ENCODE results near the gene AMN1. TPM values are rescaled to one million over a fixed set of nuclear protein-coding genes. Genes with fewer than 3 reads are reported as not detected.
"Not testable (repeated sequence)": the region's sequence is repeated elsewhere in the genome, so short reads cannot be mapped to it uniquely, and the experiment has no call there.

Gene AMN1
- total and polyA plus RNA-seq, 2 donors, result 20.6 to 21.4 TPM

DNA sequence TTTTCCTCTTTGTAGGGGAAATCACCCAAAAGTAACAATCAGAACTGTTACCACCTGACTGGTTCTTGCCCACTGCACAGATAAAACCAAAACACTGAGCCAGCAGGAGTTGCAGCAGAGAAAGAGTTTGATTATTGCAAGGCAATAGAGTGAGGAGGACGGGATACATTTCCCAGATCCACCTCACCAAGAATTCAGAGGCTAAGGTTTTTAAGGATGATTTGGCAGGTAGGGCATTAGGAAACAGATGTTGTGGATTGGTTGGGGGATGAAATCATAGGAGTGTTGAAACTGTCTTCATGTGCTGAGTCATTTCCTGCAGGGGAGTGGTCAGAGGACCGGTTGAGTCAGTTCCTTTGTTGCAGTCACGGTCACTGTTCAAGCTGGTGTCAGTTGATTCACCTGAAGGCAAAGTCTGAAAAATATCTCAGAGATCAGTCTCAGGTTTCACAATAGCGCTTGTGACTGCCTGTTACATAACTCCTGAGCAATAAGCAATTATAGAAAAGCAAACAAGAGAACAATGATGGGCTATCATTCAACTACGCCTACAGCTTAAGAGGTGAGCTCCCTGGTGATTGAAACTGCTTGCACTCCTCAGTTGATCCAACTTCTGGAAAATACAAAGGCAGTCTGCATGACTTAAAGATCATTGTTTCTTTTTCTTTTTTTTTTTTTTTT lies 20.3 kb upstream of the AMN1 start:
- WGBS, result 59% methylated on average over 5 of the region's 5 CpGs
- Histone ChIP-seq H3K27ac (ENCODE audit: low read depth) (no peak overlapping the region), H3K36me3 (ENCODE audit: insufficient read depth) (no peaks in the 10 kb centered on the region), H3K4me3 (ENCODE audit: low read depth, low read length) (no peak overlapping the region), H3K4me1 (ENCODE audit: insufficient read depth) (no peaks in the 10 kb centered on the region)
- peak; percentile 76 for DNase-seq (ENCODE audit: extremely low spot score)

DNA sequence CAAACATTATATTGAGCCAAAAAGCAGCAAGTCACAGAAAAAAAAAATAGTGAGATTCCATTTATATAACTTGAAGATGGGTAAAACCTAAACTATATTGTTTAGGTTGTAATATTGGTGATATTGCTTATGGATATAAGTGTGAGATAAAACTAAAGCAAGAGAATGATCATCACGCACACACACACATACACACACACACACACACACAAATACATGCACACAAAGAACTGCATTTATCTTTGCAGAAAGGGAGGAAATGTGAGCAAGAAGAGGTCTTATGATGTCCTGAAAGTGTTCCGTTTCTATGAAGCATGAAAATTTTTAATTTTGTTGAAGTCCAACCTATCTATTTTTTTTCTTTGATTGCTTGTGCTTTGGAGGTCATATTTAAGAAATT lies 16.4 kb upstream of the AMN1 start:
- DNase-seq (ENCODE audit: extremely low spot score), result no peak
- WGBS, result 68% methylated on average over 2 of the region's 2 CpGs
- Histone ChIP-seq H3K4me1 (ENCODE audit: insufficient read depth) (no peaks in the 10 kb centered on the region), H3K27ac (ENCODE audit: low read depth) (no peak overlapping the region), H3K4me3 (ENCODE audit: low read depth, low read length) (no peak overlapping the region), H3K36me3 (ENCODE audit: insufficient read depth) (no peaks in the 10 kb centered on the region)

DNA sequence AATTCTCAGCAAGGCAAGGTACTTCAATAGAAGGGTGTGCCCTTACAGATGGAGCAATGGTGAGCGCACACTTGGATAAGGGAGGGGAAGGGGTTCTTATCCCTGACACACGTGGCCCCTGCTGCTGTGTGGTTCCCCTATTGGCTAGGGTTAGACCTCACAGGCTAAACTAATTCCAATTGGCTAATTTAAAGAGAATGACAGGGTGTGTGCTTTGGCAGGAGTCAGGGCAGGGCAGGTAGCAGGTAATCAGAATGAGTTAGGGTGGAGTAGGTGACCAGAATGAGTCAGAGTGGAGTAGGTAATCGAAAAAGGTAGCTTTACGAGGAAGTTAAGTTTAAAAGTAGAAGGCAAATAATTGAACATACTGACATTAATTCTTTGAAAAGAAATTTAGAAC lies 15.5 kb upstream of the AMN1 start:
- not testable (repeated sequence) for H3K4me3 ChIP-seq (ENCODE audit: low read depth, low read length); H3K36me3 ChIP-seq (ENCODE audit: insufficient read depth); H3K27ac ChIP-seq (ENCODE audit: low read depth); H3K4me1 ChIP-seq (ENCODE audit: insufficient read depth); DNase-seq (ENCODE audit: extremely low spot score)
- 85% methylated on average over 4 of the region's 4 CpGs for WGBS

DNA sequence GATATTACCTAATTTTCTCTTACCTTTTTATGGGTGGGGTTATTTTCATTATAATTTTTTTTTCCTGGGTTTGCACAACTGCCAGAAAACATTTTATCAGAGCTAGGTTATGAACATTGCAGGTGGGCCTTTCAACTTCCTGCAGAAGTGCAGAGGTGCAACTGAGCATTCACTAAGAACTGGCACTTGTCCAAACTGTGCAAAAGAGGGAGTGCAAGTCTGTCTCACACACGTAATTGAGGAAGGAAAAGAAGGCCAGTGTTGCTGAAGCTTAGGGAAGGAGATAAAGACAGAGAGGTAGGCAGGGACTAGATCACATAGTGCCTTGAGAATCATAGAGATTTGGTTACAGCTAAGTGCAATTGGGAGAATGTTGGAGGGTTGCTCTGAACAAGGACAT lies 14.1 kb upstream of the AMN1 start:
- Histone ChIP-seq H3K36me3 (ENCODE audit: insufficient read depth) (no peaks in the 10 kb centered on the region), H3K4me3 (ENCODE audit: low read depth, low read length) (no peak overlapping the region), H3K4me1 (ENCODE audit: insufficient read depth) (no peaks in the 10 kb centered on the region), H3K27ac (ENCODE audit: low read depth) (no peak overlapping the region)
- DNase-seq (ENCODE audit: extremely low spot score), result no peak
- 22% methylated on average over 1 of the region's 1 CpG for WGBS

DNA sequence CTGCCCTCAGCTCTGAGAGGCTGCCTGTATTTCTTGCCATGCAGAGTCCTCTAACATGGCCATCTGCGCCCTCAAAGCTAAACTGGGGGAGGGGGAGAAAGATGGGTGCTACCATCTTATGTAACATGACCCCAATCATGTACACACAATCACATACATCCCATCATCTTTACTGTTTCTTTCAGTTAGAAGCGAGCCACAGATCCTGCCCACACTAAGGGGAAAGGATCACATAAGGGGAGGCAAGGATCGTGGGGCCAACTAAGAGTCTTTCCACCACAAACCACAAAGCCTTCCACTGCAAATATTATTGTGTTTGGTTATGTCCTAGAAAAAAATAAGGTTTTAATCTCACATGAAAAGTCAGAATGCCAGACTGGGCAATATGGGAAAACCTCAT lies 11.8 kb upstream of the AMN1 start:
- 57% methylated on average over 3 of the region's 3 CpGs for WGBS
- no peak overlapping the region for H3K4me3 ChIP-seq (ENCODE audit: low read depth, low read length)
- H3K4me1 ChIP-seq (ENCODE audit: insufficient read depth), result no peaks in the 10 kb centered on the region
- no peak for DNase-seq (ENCODE audit: extremely low spot score)
- H3K36me3 ChIP-seq (ENCODE audit: insufficient read depth), result no peaks in the 10 kb centered on the region
- H3K27ac ChIP-seq (ENCODE audit: low read depth), result no peak overlapping the region

DNA sequence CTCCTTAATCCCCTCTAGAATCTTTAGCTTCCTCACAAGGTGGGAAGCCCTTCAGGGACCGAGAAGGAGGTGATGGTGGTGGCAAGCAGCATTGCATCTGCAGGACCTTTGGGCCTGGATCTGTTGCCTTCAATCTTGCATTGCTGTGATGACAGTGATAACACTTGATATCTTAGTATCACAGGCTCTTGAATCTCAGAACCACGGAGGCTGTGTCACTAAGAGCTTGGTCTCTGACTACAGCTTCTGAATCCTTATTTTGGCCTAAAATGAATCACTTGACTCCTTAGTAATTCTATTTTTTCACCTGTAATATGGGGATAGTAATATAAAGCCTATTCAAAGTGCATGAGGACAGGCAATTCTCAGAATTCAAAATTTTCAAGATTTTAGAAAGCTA lies 8.9 kb upstream of the AMN1 start:
- H3K4me1 ChIP-seq (ENCODE audit: insufficient read depth), result no peaks in the 10 kb centered on the region
- no peaks in the 10 kb centered on the region for H3K36me3 ChIP-seq (ENCODE audit: insufficient read depth)
- H3K4me3 ChIP-seq (ENCODE audit: low read depth, low read length), result no peak overlapping the region
- DNase-seq (ENCODE audit: extremely low spot score), result no peak
- 79% methylated on average over 2 of the region's 2 CpGs for WGBS
- H3K27ac ChIP-seq (ENCODE audit: low read depth), result no peak overlapping the region

DNA sequence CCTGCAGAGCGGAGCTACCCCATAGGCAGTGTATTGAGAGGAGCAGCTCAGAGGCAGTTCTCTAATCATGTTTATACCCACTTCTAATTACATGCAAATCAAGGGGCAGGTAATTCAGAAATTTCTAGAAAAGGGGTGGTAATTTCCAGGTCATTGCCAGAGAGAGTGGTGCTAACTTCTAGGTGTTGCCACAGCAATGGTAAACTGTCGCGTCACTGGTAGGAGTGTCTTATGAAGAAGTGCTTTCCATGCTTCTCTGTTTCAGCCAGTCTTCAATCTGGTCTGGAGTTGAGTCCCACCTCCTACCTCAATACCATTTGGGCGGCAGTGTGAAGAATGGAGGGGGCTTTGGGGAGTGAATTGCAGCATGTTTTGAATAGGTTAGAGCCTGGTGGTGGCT lies 8.5 kb upstream of the AMN1 start:
- no peaks in the 10 kb centered on the region for H3K4me1 ChIP-seq (ENCODE audit: insufficient read depth)
- no peak overlapping the region for H3K4me3 ChIP-seq (ENCODE audit: low read depth, low read length)
- DNase-seq (ENCODE audit: extremely low spot score), result no peak
- H3K36me3 ChIP-seq (ENCODE audit: insufficient read depth), result no peaks in the 10 kb centered on the region
- no peak overlapping the region for H3K27ac ChIP-seq (ENCODE audit: low read depth)
- WGBS, result 86% methylated on average over 4 of the region's 4 CpGs

DNA sequence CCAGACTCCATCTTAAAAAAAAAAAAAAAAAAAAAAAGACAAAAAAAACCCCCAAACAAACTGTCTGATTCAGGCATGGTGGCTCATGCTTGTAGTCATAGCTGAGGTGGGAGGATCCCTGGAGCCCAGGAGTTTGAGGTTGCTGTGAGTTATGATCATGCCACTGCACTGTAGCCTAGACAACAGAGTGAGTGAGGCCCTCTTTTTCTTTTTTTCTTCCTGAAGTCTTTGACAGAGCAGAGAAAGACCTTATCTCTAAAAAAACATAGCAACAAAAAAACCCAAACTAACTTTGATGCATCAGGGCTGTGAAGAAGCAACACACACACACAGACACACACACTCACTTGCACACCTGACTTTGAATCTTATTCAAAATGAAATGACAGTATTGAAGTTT lies 7.7 kb upstream of the AMN1 start:
- Histone ChIP-seq H3K4me3 (ENCODE audit: low read depth, low read length) (no peak overlapping the region), H3K27ac (ENCODE audit: low read depth) (no peak overlapping the region), H3K36me3 (ENCODE audit: insufficient read depth) (no peaks in the 10 kb centered on the region), H3K4me1 (ENCODE audit: insufficient read depth) (no peaks in the 10 kb centered on the region)
- DNase-seq (ENCODE audit: extremely low spot score), result no peak

DNA sequence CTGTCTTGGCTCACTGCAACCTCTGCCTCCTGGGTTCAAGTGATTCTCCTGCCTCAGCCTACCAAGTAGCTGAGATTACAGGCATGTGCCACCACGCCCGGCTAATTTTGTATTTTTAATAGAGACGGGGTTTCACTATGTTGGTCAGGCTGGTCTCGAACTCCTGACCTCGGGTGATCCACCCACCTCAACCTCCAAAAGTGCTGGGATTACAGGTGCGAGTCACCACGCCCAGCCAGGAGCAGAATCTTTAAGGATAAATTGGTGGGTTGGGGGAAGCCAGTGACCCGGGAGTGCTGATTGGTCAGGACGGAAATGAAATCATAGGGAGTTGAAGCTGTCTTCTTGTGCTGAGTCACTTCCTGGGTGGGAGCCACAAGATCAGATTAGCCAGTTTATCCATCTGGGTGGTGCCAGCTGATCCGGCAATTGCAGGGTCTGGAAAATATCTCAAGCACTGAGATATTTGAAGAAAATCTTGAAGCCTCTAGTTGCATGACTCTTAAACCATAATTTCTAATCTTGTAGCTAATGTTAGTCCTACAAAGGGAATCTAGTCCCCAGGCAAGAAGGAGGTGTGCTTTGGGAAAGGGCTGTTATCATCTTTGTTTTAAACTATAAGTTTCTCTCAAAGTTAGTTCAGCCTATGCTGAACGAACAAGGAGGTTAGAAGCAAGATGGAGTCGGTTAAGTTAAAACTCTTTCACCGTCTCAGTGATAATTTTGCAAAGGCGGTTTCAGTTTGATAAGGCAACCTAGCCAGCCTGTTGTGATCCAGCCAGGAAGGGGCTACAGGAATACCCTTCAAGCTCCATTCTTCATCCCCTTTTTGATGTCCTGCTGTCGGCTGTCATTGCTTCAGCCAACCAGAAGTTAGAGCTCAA lies 5.0 kb upstream of the AMN1 start:
- H3K4me1 ChIP-seq (ENCODE audit: insufficient read depth); H3K4me3 ChIP-seq (ENCODE audit: low read depth, low read length); H3K36me3 ChIP-seq (ENCODE audit: insufficient read depth); DNase-seq (ENCODE audit: extremely low spot score); H3K27ac ChIP-seq (ENCODE audit: low read depth): not testable (repeated sequence)
- 83% methylated on average over 15 of the region's 15 CpGs for WGBS

DNA sequence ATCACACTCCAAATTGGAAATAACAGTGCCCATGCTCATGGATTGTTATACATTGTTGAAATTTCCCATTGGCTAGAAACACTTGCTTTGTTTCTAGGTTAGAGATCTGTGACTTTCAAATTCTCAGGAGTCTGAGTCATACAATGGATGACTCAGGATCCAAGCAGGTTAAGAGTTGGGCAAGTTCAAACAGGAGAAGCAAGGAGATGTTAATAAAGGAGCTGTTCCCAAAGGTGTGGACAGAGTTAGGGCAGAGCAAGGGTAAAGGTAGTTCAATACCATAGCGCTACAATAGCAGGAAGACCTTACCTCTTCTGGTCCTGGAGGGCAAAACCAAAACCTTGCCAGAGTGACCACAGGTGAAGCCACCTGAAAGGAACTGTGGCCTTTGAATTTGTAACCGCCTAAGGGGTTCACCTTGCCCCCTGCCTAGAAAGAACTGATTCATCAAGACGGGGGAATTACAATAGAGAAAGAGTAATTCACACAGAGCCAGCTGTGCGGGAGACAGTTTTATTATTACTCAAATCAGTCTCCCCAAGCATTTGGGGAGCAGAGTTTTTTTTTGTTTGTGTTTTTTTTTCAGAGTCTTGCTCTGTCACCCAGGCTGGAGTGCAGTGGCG lies 4.2 kb upstream of the AMN1 start:
- no peak for DNase-seq (ENCODE audit: extremely low spot score)
- no peaks in the 10 kb centered on the region for H3K4me1 ChIP-seq (ENCODE audit: insufficient read depth)
- peak overlapping the region; percentile 76 for H3K27ac ChIP-seq (ENCODE audit: low read depth)
- no peak overlapping the region for H3K4me3 ChIP-seq (ENCODE audit: low read depth, low read length)
- H3K36me3 ChIP-seq (ENCODE audit: insufficient read depth), result no peaks in the 10 kb centered on the region
- 84% methylated on average over 5 of the region's 5 CpGs for WGBS

DNA sequence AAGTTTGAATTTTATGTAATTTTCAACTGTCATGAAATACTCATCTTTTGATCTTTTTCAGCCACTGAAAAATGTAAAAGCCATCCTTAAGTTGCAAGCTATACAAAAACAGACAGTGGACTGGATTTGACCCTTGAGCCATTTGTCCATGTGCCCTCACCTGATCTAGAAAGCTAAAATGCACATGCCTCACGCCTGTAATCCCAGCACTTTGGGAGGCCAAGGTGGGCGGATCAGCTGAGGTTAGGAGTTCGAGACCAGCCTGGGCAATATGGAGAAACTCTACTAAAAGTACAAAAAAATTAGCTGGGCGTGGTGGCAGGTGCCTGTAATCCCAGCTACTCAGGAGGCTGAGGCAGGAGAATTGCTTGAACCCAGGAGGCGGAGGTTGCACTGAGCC lies 2.4 kb upstream of the AMN1 start:
- not testable (repeated sequence) for H3K4me3 ChIP-seq (ENCODE audit: low read depth, low read length); H3K36me3 ChIP-seq (ENCODE audit: insufficient read depth); DNase-seq (ENCODE audit: extremely low spot score); H3K27ac ChIP-seq (ENCODE audit: low read depth); H3K4me1 ChIP-seq (ENCODE audit: insufficient read depth)
- WGBS, result 91% methylated on average over 5 of the region's 5 CpGs

DNA sequence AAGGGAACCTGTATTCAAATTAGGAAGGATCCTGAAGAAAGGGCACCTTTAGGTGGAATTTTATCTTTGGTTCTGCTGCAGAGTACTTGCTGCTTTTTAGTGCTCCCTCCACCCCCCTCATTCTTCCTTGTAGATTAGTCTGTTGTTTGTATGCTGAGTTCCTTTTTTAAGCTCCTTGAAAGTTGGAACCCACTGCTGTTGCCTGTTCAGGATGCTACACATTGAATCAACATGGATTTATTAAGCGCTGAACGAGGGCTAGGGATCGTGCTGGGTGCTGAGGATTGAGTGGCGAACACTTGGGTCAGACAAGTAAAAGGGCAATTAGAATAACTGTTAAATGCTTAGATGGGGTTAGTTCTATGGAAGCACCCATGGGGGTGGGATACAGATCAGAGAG lies 884 bp upstream of the AMN1 start:
- WGBS, result 85% methylated on average over 4 of the region's 4 CpGs
- H3K36me3 ChIP-seq (ENCODE audit: insufficient read depth), result no peaks in the 10 kb centered on the region
- H3K4me3 ChIP-seq (ENCODE audit: low read depth, low read length), result peak overlapping the region; percentile 58

DNA sequence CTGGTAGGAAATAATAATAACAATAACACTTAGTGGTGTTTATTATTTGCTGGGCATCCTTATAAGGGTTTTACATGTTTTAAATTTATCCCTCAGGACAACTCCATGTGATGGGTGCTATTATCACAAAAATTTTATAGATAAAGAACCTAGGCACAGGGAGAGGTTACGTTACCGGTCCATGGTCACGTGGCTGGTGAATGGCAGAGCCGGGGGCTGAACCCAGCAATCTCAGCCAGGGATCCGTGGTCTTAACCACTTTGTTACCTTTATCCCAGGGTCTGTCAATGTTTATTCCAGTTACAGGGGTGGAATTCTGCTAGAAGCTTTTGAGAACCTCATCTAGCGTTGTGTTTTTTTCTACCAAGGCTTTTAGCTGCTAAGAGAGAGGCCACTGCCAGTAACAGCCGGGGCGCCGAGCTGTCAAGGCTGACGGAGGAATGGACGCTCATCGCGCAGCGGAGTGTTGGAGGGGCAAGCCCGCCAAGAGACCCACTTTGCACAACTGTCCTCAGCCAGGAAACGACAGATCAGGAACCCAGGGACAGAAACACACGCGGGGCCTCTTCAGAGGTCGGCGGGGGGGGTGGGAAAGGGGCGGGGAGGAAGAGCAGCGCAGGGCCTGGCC lies 418 bp downstream of the AMN1 start:
- H3K27ac ChIP-seq (ENCODE audit: low read depth), result peak overlapping the region; percentile 95
- peak overlapping the region; percentile 42 for H3K4me3 ChIP-seq (ENCODE audit: low read depth, low read length)
- no peaks in the 10 kb centered on the region for H3K4me1 ChIP-seq (ENCODE audit: insufficient read depth)
- WGBS, result under 1% methylated on average over 22 of the region's 22 CpGs
- peak; percentile 42 for DNase-seq (ENCODE audit: extremely low spot score)
- H3K36me3 ChIP-seq (ENCODE audit: insufficient read depth), result no peaks in the 10 kb centered on the region

More for the DNA sequence above, 884 bp upstream of the AMN1 start:
- H3K4me1 ChIP-seq (ENCODE audit: insufficient read depth), result no peaks in the 10 kb centered on the region
- no peak for DNase-seq (ENCODE audit: extremely low spot score)
- H3K27ac ChIP-seq (ENCODE audit: low read depth), result peak overlapping the region; percentile 92
